Prostate gland (tissue), 2 donors: ENCODE results near the gene SLC10A7. TPM values are rescaled to one million over a fixed set of nuclear protein-coding genes. Genes with fewer than 3 reads are reported as not detected.
A peak's percentile ranks its signal among the peaks of the same experiment; 100 is the strongest.

Source experiments
- DNase-seq: peaks from one replicate; pipeline ENCODE4 v3.0.0-alpha.2; 2019; ENCODE audit warnings: low spot score
- H3K27ac ChIP-seq, 2 donors: fragments of 200-600 bp; sonication (generic); 2 replicates each; pipeline ENCODE4 v1.5.1; 2017 to 2019
- H3K27me3 ChIP-seq: fragments of 200-600 bp; sonication (generic); replicated peaks from 2 replicates; pipeline ENCODE4 v1.5.1; 2019; ENCODE audit not compliant: insufficient read depth
- H3K36me3 ChIP-seq, 2 donors: fragments of 200-600 bp; sonication (generic); 1 replicate in 1 of 2; 2 replicates in 1 of 2; pipeline versions ENCODE4 v1.5.1 to v1.8.1; 2017 to 2019
- H3K4me1 ChIP-seq: fragments of 200-600 bp; sonication (generic); replicated peaks from 2 replicates; pipeline ENCODE4 v1.5.1; 2019
- H3K4me3 ChIP-seq, 2 donors: fragments of 200-600 bp; sonication (generic); 2 replicates each; pipeline ENCODE4 v1.5.1; 2017 to 2019
- H3K9me3 ChIP-seq: fragments of 200-600 bp; sonication (generic); 2 replicates; pipeline ENCODE4 v1.5.1; 2017
- CTCF ChIP-seq, 4 experiments: fragments of 200-600 bp in 2 of 4; fragments of 450-650 bp in 2 of 4; sonication (generic) in 2 of 4; IDR thresholded peaks; 1 replicate in 3 of 4; 2 replicates in 1 of 4; pipeline ENCODE4 v1.5.1; 2016 to 2019; ENCODE audit warnings: antibody characterized with exemption in 4 of 4, mild to moderate bottlenecking in 2 of 4, moderate library complexity in 2 of 4
- POLR2A ChIP-seq: fragments of 450-650 bp; IDR thresholded peaks from one replicate; pipeline ENCODE4 v1.6.1; 2016; ENCODE audit warnings: antibody characterized with exemption, mild to moderate bottlenecking
- POLR2AphosphoS5 ChIP-seq: sonication (generic); formaldehyde crosslinking; IDR thresholded peaks from one replicate; pipeline ENCODE4 v1.6.1; 2017; ENCODE audit warnings: antibody characterized with exemption
- WGBS: methylation state at CpG from one replicate; pipeline ENCODE4 v1.1.5; 2018; 5-methylcytosine and 5-hydroxymethylcytosine counted together
- intact Hi-C: fragments of 100-400 bp; cut with DNase I; formaldehyde crosslinking; loops from one replicate; pipeline ENCODE4 v1.14.2; 2022
- total RNA-seq, 2 donors: library from RNA; depleted of rRNA; stranded (reverse); fragments of >200 nt; gene quantifications; one replicate each; pipeline ENCODE4 v1.1.0, GENCODE V29; 2016

Gene SLC10A7
- total RNA-seq, 2 donors from 2014 or later: 9.9 to 11.2 TPM

GRCh38 chr4:146522098-146522868 is 543 bp upstream of the SLC10A7 start:
- TF ChIP-seq CTCF (IDR thresholded peaks at IDR 0.05) (no peak), POLR2A (peak; percentile 73), POLR2AphosphoS5 (peak; percentile 85)
- 1% methylated on average over 49 of the region's 62 CpGs for WGBS

GRCh38 chr4:146520896-146521540 is 722 bp downstream of the SLC10A7 start:
- TF ChIP-seq CTCF (IDR thresholded peaks at IDR 0.05): no peak
- peak; percentile 32 for TF ChIP-seq POLR2AphosphoS5
- Histone ChIP-seq H3K36me3 (no peaks in the 10 kb centered on the region), H3K4me1 (peaks cover 3% of the 10 kb centered on the region), H3K27ac (peak overlapping the region; percentile 80 to 86), H3K4me3 (peak overlapping the region; percentile 91 to 95), H3K27me3 (no peaks in the 10 kb centered on the region), H3K9me3 (no peaks in the 10 kb centered on the region)
- intact Hi-C loops: no loop called here
- DNase-seq: peak; percentile 11
- WGBS: 1% methylated on average over 12 of the region's 12 CpGs

More at GRCh38 chr4:146522098-146522868, 543 bp upstream of the SLC10A7 start:
- H3K27me3 ChIP-seq: no peaks in the 10 kb centered on the region
- no peaks in the 10 kb centered on the region for H3K9me3 ChIP-seq
- H3K36me3 ChIP-seq: no peaks in the 10 kb centered on the region
- peak overlapping the region; percentile 80 to 86 for H3K27ac ChIP-seq
- peak; percentile 90 for DNase-seq
- intact Hi-C loops: no loop called here
- H3K4me1 ChIP-seq: peaks cover 3% of the 10 kb centered on the region
- H3K4me3 ChIP-seq: peak overlapping the region; percentile 91 to 95

GRCh38 chr4:146514651-146515357 is 6.9 kb downstream of the SLC10A7 start:
- no peak overlapping the region for H3K4me3 ChIP-seq
- no peaks in the 10 kb centered on the region for H3K4me1 ChIP-seq
- WGBS: 72% methylated on average over 7 of the region's 7 CpGs
- H3K36me3 ChIP-seq: no peaks in the 10 kb centered on the region
- intact Hi-C loops: no loop called here
- DNase-seq: no peak
- TF ChIP-seq POLR2A (no peak), POLR2AphosphoS5 (no peak), CTCF (IDR thresholded peaks at IDR 0.05) (no peak)
- no peak overlapping the region for H3K27ac ChIP-seq
- no peaks in the 10 kb centered on the region for H3K27me3 ChIP-seq
- H3K9me3 ChIP-seq: no peaks in the 10 kb centered on the region

GRCh38 chr4:146513548-146513947 is 8.2 kb downstream of the SLC10A7 start:
- Histone ChIP-seq H3K4me1 (no peaks in the 10 kb centered on the region), H3K27me3 (no peaks in the 10 kb centered on the region), H3K9me3 (no peaks in the 10 kb centered on the region), H3K36me3 (no peaks in the 10 kb centered on the region), H3K4me3 (no peak overlapping the region), H3K27ac (no peak overlapping the region)
- intact Hi-C loops: no loop called here
- no peak for DNase-seq
- 93% methylated on average over 1 of the region's 1 CpG for WGBS
- no peak for TF ChIP-seq CTCF (IDR thresholded peaks at IDR 0.05)
- TF ChIP-seq POLR2AphosphoS5: no peak
- no peak for TF ChIP-seq POLR2A
